Hepatocyte (in vitro differentiated cells): ENCODE results near the gene ANO10.

Source experiments
- EZH2 ChIP-seq: fragments of 200-600 bp; sonication (generic); IDR thresholded peaks from 2 replicates; pipeline ENCODE4 v1.6.1; 2016; ENCODE audit warnings: antibody characterized with exemption, mild to moderate bottlenecking, borderline replicate concordance
- EZH2phosphoT487 ChIP-seq: fragments of 200-600 bp; sonication (generic); IDR thresholded peaks from one replicate; pipeline ENCODE4 v1.6.1; 2018; ENCODE audit warnings: antibody characterized with exemption, mild to moderate bottlenecking, low read depth, moderate library complexity; ENCODE audit not compliant: unreplicated experiment, severe bottlenecking
- TF ChIP-seq, protein P1 (sequence below): fragments of 200-600 bp; sonication (generic); IDR thresholded peaks from 2 replicates; pipeline ENCODE4 v1.5.1; 2016; ENCODE audit warnings: antibody characterized with exemption, mild to moderate bottlenecking; ENCODE audit not compliant: poor library complexity

DNA sequence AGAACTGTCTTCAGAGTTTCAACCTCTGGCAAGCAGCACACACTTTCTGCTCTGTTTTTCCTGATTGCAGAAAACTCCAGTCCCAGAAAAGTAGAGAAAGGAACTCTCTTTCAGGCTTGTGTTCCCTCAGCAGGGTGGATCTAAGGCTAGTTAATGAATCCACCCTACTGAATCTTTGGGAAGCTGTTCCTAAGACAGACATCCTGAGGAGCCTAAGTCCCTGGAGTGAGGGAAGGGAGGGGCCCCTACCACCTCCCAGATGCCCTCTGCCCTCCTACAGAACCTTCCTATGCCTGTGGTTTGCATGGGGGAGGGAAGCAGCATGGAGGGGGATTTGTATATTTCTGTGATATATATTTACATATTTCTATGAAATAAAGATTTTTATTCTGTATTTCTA, 124.4 kb downstream of the ANO10 start:
- TF ChIP-seq EZH2phosphoT487: no peak
- TF ChIP-seq, protein P1, sequence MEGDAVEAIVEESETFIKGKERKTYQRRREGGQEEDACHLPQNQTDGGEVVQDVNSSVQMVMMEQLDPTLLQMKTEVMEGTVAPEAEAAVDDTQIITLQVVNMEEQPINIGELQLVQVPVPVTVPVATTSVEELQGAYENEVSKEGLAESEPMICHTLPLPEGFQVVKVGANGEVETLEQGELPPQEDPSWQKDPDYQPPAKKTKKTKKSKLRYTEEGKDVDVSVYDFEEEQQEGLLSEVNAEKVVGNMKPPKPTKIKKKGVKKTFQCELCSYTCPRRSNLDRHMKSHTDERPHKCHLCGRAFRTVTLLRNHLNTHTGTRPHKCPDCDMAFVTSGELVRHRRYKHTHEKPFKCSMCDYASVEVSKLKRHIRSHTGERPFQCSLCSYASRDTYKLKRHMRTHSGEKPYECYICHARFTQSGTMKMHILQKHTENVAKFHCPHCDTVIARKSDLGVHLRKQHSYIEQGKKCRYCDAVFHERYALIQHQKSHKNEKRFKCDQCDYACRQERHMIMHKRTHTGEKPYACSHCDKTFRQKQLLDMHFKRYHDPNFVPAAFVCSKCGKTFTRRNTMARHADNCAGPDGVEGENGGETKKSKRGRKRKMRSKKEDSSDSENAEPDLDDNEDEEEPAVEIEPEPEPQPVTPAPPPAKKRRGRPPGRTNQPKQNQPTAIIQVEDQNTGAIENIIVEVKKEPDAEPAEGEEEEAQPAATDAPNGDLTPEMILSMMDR: no peak
- no peak for TF ChIP-seq EZH2
